ENCODE data around the gene CDC42BPB.
"Not testable (repeated sequence)": the region's sequence is repeated elsewhere in the genome, so short reads cannot be mapped to it uniquely, and the experiment has no call there.

CDC42BPB gene

GRCh38 chr14:102941419-102942011 lies 115.8 kb downstream of the CDC42BPB start:
- no peak for DNase-seq

GRCh38 chr14:102940729-102941362 lies 116.5 kb downstream of the CDC42BPB start:
- DNase-seq: no peak

DNA sequence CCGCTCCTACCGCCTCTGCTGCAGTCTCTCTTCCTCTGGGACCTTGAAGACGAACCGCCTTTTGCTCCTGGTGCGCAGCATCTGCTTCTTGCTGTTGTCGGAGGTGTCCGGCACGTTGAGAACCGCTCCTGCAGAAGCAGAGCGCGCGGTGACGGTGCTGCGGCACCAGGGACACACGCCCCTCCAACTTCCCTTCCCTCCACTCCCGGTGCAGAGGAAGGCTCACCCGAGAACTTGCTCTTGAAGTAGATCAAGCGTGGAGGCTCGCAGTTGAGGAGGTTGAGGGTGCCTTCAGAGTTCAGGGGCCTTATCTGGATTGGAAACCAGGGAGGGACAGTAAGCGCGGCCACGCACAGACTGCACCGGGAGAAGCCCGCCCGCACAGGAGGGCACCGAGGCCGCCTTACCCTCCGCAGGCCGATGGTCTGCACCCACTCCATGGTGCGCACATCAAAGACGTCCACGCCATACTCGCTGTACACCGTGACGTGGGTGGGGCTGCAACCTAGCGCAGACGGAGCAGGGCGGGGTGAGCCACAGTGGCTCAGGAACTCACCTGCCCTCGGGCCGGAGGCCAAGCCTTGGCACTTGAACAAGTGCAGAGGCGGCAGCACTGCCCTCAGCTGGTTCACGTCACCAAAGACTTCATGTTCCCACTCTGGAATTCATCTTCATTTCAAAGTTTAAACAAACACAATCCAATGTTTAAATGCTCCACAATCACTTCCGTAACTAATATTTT lies 117.4 kb downstream of the CDC42BPB start:
- no peak for DNase-seq

DNA sequence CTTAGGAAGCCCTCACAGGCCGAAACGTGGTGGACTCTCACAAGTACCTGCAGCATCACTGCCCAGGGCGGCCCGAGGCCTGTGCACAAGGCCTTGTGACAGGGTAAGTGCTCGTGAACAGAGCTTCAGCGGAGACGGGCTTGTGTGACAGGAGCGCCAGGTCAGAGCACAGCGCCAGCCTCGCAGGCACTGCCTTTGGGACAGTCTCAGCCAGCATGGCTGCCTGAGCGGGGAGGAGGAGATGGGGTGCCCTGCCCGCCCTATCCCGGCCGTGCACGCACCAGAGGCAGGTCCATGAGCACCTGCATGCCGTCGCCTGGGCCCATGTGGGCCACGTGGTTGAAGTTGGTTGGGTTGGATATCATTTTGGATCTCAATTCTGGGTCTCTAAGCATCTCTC lies 118.0 kb downstream of the CDC42BPB start:
- DNase-seq: no peak

GRCh38 chr14:102938191-102938590 lies 119.2 kb downstream of the CDC42BPB start:
- DNase-seq: no peak

DNA sequence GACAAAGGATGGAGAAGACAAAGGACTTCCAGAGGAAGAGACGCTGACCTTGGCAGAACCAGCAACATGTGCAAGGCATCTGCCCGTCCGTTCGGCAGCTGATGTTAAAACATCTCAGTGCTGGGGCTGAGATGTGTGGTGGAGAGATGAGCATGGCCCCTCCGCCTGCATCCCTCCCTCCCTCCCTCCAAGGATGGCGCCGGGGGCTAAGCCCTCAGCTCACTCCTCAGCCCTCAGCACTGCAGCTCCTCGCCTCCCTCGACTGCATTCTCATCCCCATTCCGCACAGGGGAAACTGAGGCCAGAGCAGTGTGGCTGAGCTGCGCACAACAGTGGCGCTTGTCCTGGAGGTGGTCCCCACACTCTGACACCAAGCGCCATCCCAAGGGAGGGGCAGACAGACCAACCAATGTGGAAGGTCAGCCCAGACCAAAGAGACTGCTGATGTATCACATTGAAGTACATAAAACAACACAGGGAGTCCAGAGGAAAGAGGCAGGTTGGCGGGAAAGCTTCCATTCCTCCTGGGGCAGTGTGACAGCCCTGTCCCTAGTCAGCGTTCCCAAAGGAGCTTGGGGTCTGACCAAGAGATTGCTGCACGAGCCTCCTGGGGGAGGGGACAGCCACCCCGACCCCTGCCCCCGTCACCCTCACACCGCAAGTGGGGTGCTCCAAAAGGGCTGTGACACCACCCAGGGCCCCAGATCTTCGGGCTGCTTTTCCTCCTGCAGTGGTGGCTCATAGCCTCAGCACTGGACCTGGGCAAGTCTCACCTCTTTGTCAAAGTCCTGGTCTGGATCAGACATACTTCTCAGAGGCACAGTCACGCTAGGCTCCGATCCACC lies 119.8 kb downstream of the CDC42BPB start:
- no peak for DNase-seq

DNA sequence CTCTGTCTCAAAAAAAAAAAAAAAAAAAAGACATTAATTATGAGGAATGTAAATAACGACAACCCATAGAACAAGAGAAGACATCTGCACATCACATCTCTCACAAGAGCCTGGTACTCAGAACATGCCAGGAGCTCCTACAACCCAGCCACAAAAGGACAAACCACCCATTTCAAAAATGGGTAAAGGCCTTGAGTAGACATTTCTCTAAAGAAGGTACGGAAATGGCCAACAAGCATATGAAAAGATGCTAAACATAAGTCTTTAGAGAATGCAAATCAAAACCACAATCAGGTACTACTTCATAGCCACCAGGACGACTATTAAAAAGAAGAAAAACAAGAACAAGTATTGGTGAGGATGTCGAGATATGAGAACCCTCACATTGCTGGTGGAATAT lies 121.6 kb downstream of the CDC42BPB start:
- DNase-seq: no peak

- DNase-seq: no peak
These were observed 123.6 kb downstream of the CDC42BPB start for GRCh38 chr14:102933618-102934231.

GRCh38 chr14:102932484-102933248 lies 124.7 kb downstream of the CDC42BPB start:
- DNase-seq: peak in 1 of 14 donors; percentile 9

DNA sequence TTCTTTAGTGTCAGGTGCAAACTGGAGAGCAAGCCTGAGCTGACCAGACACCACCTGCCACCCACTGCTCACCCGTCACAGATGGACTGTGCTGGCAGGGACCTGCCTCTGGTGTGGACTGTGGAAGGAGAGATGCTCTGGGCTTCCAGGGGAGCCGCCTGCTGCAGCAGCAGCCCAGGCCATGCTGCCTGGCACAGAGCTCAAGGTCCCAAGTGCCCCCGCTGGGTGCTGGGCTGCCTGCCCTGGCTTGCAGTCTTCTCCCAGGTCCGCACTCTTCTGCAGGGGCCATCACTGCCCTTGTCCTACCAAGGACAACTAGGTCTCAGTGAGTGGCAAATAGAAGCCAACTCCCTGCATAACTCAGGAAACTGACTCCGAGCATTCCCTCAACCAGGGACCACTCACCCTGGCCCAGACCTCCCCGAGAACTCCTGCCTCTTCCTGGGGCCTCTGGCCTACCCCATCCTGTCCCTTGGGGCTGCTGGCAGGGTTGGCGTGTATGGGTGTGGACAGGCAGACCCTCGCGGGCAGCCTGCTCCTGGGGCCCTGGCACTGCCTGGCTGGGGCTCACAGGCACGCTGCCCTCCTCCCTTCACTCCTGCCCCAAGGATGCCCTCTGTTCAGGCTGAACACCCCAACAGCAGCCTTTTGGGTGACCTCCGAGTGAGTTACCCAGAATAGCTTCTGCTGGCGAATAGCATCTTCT lies 125.6 kb downstream of the CDC42BPB start:
- DNase-seq: peak in 1 of 14 donors; percentile 10

DNA sequence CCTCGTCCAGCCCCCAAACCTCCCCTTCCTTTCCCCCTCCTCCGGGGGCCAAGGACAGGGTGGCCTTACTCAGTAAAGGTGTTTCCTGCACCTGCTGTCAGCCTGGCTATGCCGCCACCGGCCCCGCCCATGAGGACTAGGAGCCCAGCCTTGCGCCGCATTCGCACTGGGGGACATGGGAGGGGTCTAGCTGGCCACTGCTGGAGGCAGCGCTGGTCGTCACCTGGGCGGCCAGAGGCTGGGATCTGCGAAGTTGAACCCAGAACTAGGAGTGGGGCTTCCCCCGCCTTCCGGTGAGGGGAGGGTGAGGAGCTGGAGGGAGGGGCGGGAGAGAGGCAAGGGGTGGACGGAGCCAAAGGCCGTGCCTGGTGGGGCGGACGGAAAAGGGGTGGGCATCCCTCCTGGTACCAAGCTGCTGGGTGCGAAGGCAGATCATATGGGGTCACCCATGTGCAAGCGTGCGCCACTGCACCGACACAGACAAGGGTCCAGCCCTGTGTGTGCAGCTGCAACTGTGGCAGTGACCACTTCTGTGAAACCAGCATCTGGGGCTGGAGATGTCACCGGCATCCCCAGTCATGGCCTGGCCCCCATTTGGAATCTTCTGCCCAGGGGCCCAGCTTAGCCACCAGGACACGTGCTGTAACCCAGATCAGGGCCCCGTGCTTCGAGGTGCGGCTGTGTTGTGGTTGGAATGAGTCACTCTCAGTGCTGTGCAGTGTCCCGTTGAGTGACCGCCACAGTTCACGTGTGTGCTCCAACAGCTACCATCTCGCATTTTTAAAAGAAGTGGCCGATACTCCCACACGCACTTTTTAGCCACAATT lies 126.4 kb downstream of the CDC42BPB start:
- DNase-seq: peak in 2 of 14 donors; percentile 6 to 40

DNA sequence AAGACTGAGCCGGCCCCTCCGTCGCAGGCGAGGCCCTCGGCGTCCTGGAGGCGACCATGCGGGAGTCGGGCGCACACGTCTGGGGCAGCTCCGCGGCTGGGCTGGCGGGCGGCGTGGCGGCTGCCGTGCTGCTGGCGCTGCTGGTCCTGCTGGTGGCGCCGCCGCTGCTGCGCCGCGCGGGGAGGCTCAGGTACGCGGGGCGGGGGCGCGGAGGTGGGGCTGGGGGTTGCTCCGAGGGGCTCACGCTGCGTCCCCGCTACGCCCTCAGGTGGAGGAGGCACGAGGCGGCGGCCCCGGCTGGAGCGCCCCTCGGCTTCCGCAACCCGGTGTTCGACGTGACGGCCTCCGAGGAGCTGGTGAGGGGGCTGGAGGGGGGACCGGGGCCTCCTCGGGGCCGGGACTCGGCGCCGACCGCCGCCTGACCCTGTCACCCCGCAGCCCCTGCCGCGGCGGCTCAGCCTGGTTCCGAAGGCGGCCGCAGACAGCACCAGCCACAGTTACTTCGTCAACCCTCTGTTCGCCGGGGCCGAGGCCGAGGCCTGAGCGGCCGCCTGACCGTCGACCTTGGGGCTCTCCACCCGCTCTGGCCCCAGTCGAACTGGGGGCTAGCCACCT lies 127.1 kb downstream of the CDC42BPB start:
- DNase-seq: no peak

GRCh38 chr14:102929241-102930137 lies 127.9 kb downstream of the CDC42BPB start:
- DNase-seq: no peak

DNA sequence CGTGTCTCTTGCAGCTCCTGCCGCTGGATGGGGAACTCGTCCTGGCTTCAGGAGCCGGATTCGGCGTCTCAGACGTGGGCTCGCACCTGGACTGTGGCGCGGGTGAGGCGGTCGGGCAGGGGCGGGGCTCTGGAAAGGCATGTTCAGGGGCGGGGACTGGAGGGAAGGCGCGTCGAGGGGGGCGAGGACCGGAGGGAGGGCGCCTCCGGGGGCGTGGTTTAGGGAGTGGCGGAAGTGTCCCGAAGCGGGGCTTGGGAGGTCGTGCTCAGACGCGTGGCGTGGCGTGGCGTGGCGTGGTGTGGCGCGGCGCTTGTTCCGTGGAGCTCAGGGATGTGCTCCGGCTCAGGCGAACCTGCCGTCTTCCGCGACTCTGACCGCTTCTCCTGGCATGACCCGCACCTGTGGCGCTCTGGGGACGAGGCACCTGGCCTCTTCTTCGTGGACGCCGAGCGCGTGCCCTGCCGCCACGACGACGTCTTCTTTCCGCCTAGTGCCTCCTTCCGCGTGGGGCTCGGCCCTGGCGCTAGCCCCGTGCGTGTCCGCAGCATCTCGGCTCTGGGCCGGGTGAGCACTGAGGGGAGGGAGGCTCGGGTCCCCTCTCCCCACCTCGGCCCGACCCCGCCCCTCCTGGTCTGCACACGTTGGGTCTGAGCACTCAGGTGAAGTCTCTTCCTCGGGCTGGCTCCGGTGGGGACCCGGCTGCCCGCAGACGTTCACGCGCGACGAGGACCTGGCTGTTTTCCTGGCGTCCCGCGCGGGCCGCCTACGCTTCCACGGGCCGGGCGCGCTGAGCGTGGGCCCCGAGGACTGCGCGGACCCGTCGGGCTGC lies 128.7 kb downstream of the CDC42BPB start:
- DNase-seq: no peak

GRCh38 chr14:102927878-102928411 lies 129.4 kb downstream of the CDC42BPB start:
- no peak for DNase-seq

DNA sequence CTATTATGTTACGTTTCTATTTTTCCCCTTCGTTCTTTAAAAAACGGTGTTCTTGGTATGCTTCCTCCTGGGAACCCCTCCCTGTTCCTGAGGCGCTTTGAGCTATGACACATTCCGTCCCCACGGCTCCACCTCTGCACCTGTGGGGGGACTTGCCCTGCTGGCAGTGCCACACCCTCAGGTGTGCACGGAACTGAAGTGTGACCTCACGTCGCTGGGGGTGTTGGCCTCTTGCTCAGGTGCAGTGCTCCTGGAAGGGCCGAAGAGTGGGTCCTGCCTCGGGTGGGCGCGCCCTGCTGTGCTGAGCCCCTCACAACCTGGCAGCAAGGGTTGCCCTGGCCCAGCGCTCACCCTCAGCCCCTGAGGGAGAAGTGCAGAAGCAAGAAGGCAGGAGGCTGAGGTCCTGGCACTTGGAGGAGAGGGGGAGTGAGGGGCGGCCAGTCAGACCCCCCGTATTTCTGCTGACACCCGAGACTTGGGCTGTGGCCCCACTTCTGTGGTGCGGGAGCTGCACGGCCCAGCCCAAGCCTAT lies 129.9 kb downstream of the CDC42BPB start:
- DNase-seq: no peak

GRCh38 chr14:102926840-102927239 lies 130.5 kb downstream of the CDC42BPB start:
- not testable (repeated sequence) for DNase-seq

Measured in C1 segment of cervical spinal cord (tissue), 14 donors.